ENCODE data around the gene MMEL1. TPM values are rescaled to one million over a fixed set of nuclear protein-coding genes. Genes with fewer than 3 reads are reported as not detected.

MMEL1 gene
- total and polyA plus RNA-seq, 2 of the 13 experiments (the other 11 are each of a cell fraction or from before 2014, with no cell fraction given), result 0.48 TPM; not detected in 1

DNA sequence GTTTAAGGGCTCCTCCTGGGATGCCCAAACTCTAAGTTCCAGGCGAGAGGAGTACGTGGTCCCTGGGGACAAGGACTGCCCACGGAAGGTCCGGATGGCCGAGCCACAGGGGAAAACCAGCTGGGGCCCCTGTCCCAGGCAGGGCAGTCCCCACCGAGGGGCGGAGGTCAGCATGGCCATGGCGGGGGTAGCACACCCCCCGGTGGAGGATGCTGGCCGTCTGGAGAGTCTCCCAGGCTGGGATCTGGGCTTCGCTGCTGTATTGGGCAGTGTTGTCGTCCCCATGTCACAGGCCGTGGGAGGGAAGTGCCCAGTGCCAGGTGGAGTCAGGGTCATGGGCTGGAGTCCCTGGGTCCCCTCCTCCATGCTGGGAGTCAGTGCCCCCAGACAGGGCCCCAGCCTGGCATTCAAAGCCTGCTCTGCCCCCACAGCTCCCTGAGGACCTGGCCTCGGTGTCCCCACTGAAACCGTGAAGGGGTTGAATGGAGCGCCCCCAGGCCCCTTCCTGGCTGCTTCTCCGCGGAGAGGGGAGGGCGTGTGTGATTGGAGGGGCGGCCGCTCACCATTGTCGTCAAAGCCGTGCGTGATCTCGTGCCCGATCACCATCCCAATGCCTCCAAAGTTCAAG is 39.5 kb downstream of the MMEL1 start:
- H3K4me1 ChIP-seq (ENCODE audit: insufficient read depth, low read length), result peaks cover 12% of the 10 kb centered on the region
- ATAC-seq, result peak; percentile 10; the same call in 2 of the 3 replicates
- intact Hi-C loops (cut with micrococcal nuclease; ENCODE audit: unreplicated experiment) (no loop called here), in situ Hi-C loops (cut with HindIII; ENCODE audit: extremely low pct_ligation_motif_present, low pct_unique_long_range_greater_than_20kb) (no loop called here)
- TF ChIP-seq SP4 (CRISPR knock-in tag; IDR thresholded peaks at IDR 0.05) (0 out of 2 replicates have a peak, but pooled peaks have one; percentile 22), ZNF574 (CRISPR knock-in tag; IDR thresholded peaks at IDR 0.05) (no peak), ISX (CRISPR knock-in tag; conservative IDR thresholded peaks at IDR 0.05) (no peak)
- H3K79me2 ChIP-seq (ENCODE audit: insufficient read depth, low read length), result no peaks in the 10 kb centered on the region
- BruUV-seq (replicated peaks), result no TSS peak
- POLR2A ChIA-PET, result no interaction called here
- H4K20me1 ChIP-seq (ENCODE audit: insufficient read depth, low read length), result no peaks in the 10 kb centered on the region
- WGBS (ENCODE audit: low lambda C conversion rate), result 52% methylated on average over 4 of the region's 26 CpGs
- no peaks in the 10 kb centered on the region for H3K9me3 ChIP-seq (ENCODE audit: low read length)
- peaks cover 8 to 47% of the 10 kb centered on the region in 2 experiments; a peak in 4 of 5 replicates for H3K27me3 ChIP-seq (ENCODE audit: control insufficient read depth in 1 of 2, insufficient read depth in 2 of 2, low read length in 2 of 2)
- H3K36me3 ChIP-seq (replicated peaks in 1 of 2; ENCODE audit: control insufficient read depth in 1 of 2, insufficient read depth in 2 of 2, low read length in 2 of 2), result no peaks in the 10 kb centered on the region
- DNase-seq (ENCODE audit: low spot score), result no peak
- H3K9ac ChIP-seq (ENCODE audit: insufficient read depth, low read depth, low read length), result no peak overlapping the region
- no peak overlapping the region; a peak in 1 of 6 replicates for H3K4me3 ChIP-seq (replicated peaks in 1 of 3; ENCODE audit: insufficient read depth in 1 of 3, low read depth in 2 of 3, low read length in 3 of 3)
- H3K4me2 ChIP-seq (ENCODE audit: low read depth, low read length), result peak overlapping the region; percentile 42; the same call in 1 of the 2 replicates
- H3K27ac ChIP-seq (ENCODE audit: extremely low read length, insufficient read depth, low read length), result no peak overlapping the region
- no peak for FAIRE-seq
- CTCF ChIA-PET (ENCODE audit: low intra/inter-chr PET ratio, low total read pairs), result no interaction called here
- H2AFZ ChIP-seq (ENCODE audit: low read length), result no peak overlapping the region

- DNase-seq (ENCODE audit: low spot score) (no peak), ATAC-seq (peak; percentile 8; the same call in 1 of the 3 replicates), FAIRE-seq (no peak)
- intact Hi-C loops (cut with micrococcal nuclease; ENCODE audit: unreplicated experiment) (no loop called here), in situ Hi-C loops (cut with HindIII; ENCODE audit: extremely low pct_ligation_motif_present, low pct_unique_long_range_greater_than_20kb) (no loop called here)
- Histone ChIP-seq H3K36me3 (replicated peaks in 1 of 2; ENCODE audit: control insufficient read depth in 1 of 2, insufficient read depth in 2 of 2, low read length in 2 of 2) (no peaks in the 10 kb centered on the region), H3K9me3 (ENCODE audit: low read length) (no peaks in the 10 kb centered on the region), H3K27me3 (ENCODE audit: control insufficient read depth in 1 of 2, insufficient read depth in 2 of 2, low read length in 2 of 2) (peaks cover 8 to 40% of the 10 kb centered on the region in 2 experiments; a peak in 4 of 5 replicates), H3K4me3 (replicated peaks in 1 of 3; ENCODE audit: insufficient read depth in 1 of 3, low read depth in 2 of 3, low read length in 3 of 3) (no peak overlapping the region), H3K27ac (ENCODE audit: extremely low read length, insufficient read depth, low read length) (no peak overlapping the region), H2AFZ (ENCODE audit: low read length) (no peak overlapping the region), H3K4me1 (ENCODE audit: insufficient read depth, low read length) (peaks cover 15% of the 10 kb centered on the region), H3K79me2 (ENCODE audit: insufficient read depth, low read length) (no peaks in the 10 kb centered on the region), H3K9ac (ENCODE audit: insufficient read depth, low read depth, low read length) (no peak overlapping the region), H3K4me2 (ENCODE audit: low read depth, low read length) (no peak overlapping the region), H4K20me1 (ENCODE audit: insufficient read depth, low read length) (no peaks in the 10 kb centered on the region)
- ChIA-PET CTCF (ENCODE audit: low intra/inter-chr PET ratio, low total read pairs) (no interaction called here), POLR2A (no interaction called here)
- WGBS (ENCODE audit: low lambda C conversion rate), result 37% methylated on average over 9 of the region's 15 CpGs
- TF ChIP-seq ELF1 (CRISPR knock-in tag; IDR thresholded peaks at IDR 0.05), result 0 out of 2 replicates have a peak, but pooled peaks have one; percentile 40
- peak; percentile 39; the same call in 1 of the 2 replicates for TF ChIP-seq GABPB1 (CRISPR knock-in tag; IDR thresholded peaks at IDR 0.05)
- no peak for TF ChIP-seq JUNB (CRISPR knock-in tag; IDR thresholded peaks at IDR 0.05; ENCODE audit: borderline replicate concordance)
- BruUV-seq (replicated peaks), result no TSS peak
Measured at GRCh38 chr1:2592672-2593071, 40.1 kb downstream of the MMEL1 start.

All from HepG2 (cell line).